Activated naive CD8-positive, alpha-beta T cell treated with anti-CD3 and anti-CD28 coated beads for 36 hours (primary cell): ENCODE data around the gene NT5C2. TPM values are rescaled to one million over a fixed set of nuclear protein-coding genes. Genes with fewer than 3 reads are reported as not detected.
"Not testable (repeated sequence)": the region's sequence is repeated elsewhere in the genome, so short reads cannot be mapped to it uniquely, and the experiment has no call there.

Experiments used
- DNase-seq: peaks from one replicate; pipeline ENCODE4 v3.0.0; 2021
- H3K27ac Mint-ChIP-seq: one replicate; pipeline ENCODE4 v1.8.0; 2022; ENCODE audit warnings: mild to moderate bottlenecking, moderate library complexity, mixed read lengths
- H3K27me3 Mint-ChIP-seq: one replicate; pipeline ENCODE4 v1.8.0; 2022; ENCODE audit warnings: mild to moderate bottlenecking, mixed read lengths
- H3K36me3 Mint-ChIP-seq: one replicate; pipeline ENCODE4 v1.8.0; 2021; ENCODE audit warnings: mild to moderate bottlenecking, mixed read lengths
- H3K4me1 Mint-ChIP-seq: one replicate; pipeline ENCODE4 v1.8.0; 2021; ENCODE audit warnings: mixed read lengths
- H3K4me3 Mint-ChIP-seq: one replicate; pipeline ENCODE4 v1.8.0; 2022; ENCODE audit warnings: mild to moderate bottlenecking, moderate library complexity, mixed read lengths
- H3K9me3 Mint-ChIP-seq: one replicate; pipeline ENCODE4 v1.8.0; 2022; ENCODE audit warnings: mixed read lengths
- total RNA-seq, 2 experiments: library from RNA; stranded (reverse); gene quantifications; one replicate each; pipeline ENCODE4 v1.2.3, GENCODE V29; 2021

Gene NT5C2
- total RNA-seq, result 10 to 100 TPM; 41.8 to 46.8 TPM

GRCh38 chr10:103193107-103193819 lies at the start of gene NT5C2:
NT5C2 (minus strand) TSS chr10:103193272; CDS start chr10:103174958, 18,314 bp downstream.
- H3K27ac Mint-ChIP-seq, result peak within 1 kb of the TSS; percentile 98
- DNase-seq, result peak; percentile 88
- H3K9me3 Mint-ChIP-seq, result no peaks in the 10 kb centered on the region
- H3K4me1 Mint-ChIP-seq, result peaks cover 43% of the 10 kb centered on the region
- H3K4me3 Mint-ChIP-seq, result peak within 1 kb of the TSS; percentile 99
- H3K36me3 Mint-ChIP-seq, result peaks cover 12% of the 10 kb centered on the region
- H3K27me3 Mint-ChIP-seq, result peaks cover 6% of the 10 kb centered on the region

DNA sequence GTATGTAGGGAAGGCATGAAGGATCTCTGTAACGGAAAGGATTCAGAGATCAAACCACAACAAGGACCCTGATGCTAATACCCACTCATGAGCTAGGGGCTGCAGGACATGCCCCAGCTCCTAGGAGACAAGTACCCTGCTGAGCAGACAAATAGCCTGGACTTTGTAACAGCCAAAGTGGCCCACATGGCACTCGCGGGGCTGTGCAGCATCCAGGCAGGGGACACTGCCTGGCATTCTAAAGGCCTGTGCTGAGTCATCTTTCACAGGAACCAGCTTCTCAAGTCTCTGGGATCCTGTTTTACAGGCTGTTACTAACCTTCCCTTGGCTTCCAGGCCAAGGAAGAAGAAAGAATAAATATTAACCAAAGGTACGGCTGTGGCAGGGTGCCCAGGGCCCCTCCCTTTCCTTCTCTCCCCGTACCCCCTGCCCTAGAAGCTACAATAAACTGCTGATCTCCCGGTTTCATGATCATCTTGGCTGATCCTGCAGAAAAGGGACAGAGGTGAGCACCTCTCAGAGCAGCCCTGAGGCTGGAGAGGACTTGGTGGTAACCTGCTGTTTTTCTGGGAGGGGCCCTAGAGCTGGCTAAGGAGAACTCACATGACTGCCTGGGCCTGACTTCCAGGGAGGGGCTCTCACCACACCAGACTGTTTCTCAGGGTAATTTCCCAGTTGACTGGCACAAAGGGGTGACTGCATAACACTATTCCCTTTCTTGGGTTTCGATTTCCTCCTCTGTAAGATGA lies 48.4 kb upstream of the NT5C2 start:
- no peaks in the 10 kb centered on the region for H3K36me3 Mint-ChIP-seq
- H3K9me3 Mint-ChIP-seq, result no peaks in the 10 kb centered on the region
- H3K27me3 Mint-ChIP-seq, result no peaks in the 10 kb centered on the region
- H3K4me1 Mint-ChIP-seq, result peaks cover 13% of the 10 kb centered on the region
- H3K4me3 Mint-ChIP-seq, result no peak overlapping the region
- H3K27ac Mint-ChIP-seq, result no peak overlapping the region
- peak; percentile 1 for DNase-seq

DNA sequence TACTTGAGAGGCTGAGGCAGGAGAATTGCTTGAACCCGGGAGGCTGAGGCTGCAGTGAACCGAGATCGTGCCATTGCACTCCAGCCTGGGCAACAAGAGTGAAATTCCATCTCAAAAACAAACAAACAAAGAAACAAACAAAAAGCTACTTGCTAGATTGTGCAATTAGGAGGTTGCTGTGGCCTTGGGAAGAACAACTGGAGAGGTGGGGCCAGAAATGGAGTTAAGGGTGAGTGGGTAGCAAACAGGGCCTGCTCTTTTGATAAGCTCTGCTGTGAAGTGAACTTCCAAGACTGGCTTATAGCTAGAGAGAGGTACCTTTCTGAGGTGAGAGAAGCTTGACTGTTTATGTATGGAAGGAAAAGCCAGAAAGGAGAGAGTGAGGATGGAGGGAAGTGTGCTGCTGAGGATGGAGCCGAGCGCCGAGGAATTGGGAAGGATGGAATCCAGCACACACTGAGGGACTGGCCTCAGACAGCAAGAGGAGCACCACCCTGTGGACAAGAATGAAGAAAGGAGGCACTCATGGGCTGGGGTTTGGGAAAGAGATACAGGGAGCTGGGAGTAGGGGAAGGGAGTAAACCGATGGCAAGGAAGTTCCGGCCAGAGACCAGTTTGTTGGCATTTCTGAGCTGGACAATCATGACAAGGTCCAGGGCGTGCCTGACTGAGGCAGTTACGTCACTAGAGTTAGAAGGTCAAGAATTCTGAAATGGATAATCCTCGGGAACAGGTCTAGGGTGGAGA lies 45.6 kb upstream of the NT5C2 start:
- no peak overlapping the region for H3K4me3 Mint-ChIP-seq
- no peaks in the 10 kb centered on the region for H3K27me3 Mint-ChIP-seq
- no peaks in the 10 kb centered on the region for H3K9me3 Mint-ChIP-seq
- H3K27ac Mint-ChIP-seq, result no peak overlapping the region
- H3K4me1 Mint-ChIP-seq, result peaks cover 8% of the 10 kb centered on the region
- DNase-seq, result no peak
- H3K36me3 Mint-ChIP-seq, result no peaks in the 10 kb centered on the region

DNA sequence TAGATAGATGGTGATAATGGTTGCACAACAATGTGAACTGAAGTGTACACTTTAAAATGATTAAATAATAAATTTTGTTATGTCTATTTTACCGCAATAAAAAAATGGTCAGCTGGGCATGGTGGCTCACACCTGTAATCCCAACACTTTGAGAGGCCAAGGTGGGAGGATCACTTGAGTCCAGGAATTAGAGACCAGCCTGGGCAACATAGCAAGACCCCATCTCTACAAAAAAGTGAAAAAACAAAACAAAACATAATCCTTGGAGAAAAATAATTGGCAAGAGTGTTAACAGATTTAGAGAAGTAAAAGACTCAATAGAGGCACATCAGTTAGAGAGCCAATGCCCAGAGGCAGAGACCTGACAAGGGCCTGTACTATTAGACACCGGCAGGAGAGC lies 42.7 kb upstream of the NT5C2 start:
- H3K4me3 Mint-ChIP-seq, result no peak overlapping the region
- no peaks in the 10 kb centered on the region for H3K9me3 Mint-ChIP-seq
- no peaks in the 10 kb centered on the region for H3K27me3 Mint-ChIP-seq
- peaks cover 3% of the 10 kb centered on the region for H3K4me1 Mint-ChIP-seq
- H3K27ac Mint-ChIP-seq, result no peak overlapping the region
- DNase-seq, result no peak
- no peaks in the 10 kb centered on the region for H3K36me3 Mint-ChIP-seq

DNA sequence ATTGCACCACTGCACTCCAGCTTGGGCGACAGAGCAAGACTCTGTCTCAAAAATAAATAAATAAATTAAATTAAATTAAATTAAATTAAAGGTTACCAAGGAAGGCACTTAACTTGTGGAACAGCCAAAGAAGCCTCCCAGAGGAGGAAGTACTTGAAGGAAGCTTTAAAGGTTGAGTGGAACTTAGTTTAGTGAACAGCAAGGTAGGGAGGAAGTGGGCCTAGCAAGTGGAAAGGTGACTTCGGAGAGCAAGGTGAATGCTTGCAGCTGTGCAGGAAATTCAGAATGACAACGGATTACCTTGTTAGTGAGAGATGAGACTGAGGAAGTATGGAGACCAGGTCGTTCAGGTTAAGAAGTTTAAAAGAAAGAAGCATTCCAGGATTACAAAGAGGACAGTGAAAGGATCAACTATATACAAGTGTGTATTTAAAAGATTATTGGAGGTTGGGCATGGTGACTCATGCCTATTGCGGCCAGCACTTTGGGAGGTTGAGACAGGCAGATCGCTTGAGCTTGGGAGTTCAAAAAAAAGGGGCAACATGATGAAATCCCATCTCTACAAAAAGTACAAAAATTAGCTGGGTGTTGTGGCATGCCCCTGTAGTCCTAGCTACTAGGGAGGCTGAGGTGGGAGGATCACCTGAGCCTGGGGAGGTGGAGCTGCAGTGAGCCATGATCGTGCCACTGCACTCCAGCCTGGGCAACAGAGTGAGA lies 39.9 kb upstream of the NT5C2 start:
- Mint-ChIP-seq H3K27ac (no peak overlapping the region), H3K36me3 (no peaks in the 10 kb centered on the region), H3K9me3 (no peaks in the 10 kb centered on the region), H3K4me3 (no peak overlapping the region), H3K27me3 (no peaks in the 10 kb centered on the region), H3K4me1 (no peaks in the 10 kb centered on the region)
- no peak for DNase-seq

DNA sequence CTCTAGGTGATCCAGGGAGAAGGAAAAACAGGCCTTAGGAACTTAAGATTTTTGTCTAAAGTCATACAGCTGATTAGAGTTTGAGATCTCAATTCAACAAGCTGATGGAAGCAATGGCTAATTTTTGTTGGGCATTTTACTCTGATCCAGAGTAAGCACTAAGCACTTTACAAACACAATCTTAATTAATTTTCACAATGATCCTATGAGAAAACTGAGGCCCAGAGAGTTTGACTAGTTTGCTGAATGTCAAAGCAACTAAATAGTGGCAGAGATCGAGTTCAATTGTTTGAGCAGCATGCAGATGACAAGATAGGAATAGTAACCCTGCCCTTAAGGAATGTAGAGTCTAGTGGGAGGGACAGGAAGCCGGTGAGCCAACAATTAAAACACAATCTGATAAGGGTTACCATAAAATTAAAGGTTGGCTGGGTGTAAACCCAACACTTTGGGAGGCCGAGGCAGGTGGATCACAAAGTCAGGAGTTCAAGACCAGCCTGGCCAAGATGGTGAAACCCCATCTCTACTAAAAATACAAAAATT lies 39.1 kb upstream of the NT5C2 start:
- no peaks in the 10 kb centered on the region for H3K9me3 Mint-ChIP-seq
- no peaks in the 10 kb centered on the region for H3K4me1 Mint-ChIP-seq
- no peak for DNase-seq
- H3K4me3 Mint-ChIP-seq, result no peak overlapping the region
- H3K27me3 Mint-ChIP-seq, result no peaks in the 10 kb centered on the region
- no peaks in the 10 kb centered on the region for H3K36me3 Mint-ChIP-seq
- H3K27ac Mint-ChIP-seq, result no peak overlapping the region

DNA sequence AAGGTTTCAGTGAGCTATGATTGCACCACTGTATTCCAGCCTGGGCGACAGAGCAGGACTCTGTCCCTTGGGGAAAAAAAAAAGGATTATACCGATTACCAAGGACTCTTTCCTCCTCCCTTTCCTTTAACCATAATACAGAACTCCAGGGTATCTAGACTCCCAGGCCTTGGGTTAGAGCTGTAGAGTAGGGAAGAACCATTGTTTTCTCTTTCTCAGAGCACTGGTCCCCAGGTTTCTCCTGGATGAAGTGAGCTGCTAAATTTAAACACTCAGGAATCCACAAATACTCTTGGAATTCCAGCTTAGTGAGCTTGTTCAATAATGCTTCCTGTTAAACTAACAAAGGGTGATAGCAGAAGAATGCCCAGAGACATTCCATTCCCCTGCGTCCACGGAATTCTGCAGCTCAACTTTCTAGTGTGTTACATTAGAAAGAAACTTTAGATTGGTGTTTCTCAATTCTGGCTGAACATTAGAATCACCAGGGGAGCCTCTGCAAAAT lies 38.0 kb upstream of the NT5C2 start:
- no peaks in the 10 kb centered on the region for H3K36me3 Mint-ChIP-seq
- DNase-seq, result no peak
- H3K4me1 Mint-ChIP-seq, result no peaks in the 10 kb centered on the region
- no peaks in the 10 kb centered on the region for H3K9me3 Mint-ChIP-seq
- H3K4me3 Mint-ChIP-seq, result no peak overlapping the region
- no peak overlapping the region for H3K27ac Mint-ChIP-seq
- H3K27me3 Mint-ChIP-seq, result no peaks in the 10 kb centered on the region

GRCh38 chr10:103227416-103227815 lies 34.3 kb upstream of the NT5C2 start:
- DNase-seq, result no peak
- H3K4me1 Mint-ChIP-seq, result no peaks in the 10 kb centered on the region
- no peak overlapping the region for H3K27ac Mint-ChIP-seq
- H3K36me3 Mint-ChIP-seq, result peaks cover 3% of the 10 kb centered on the region
- no peaks in the 10 kb centered on the region for H3K27me3 Mint-ChIP-seq
- no peak overlapping the region for H3K4me3 Mint-ChIP-seq
- peaks cover 14% of the 10 kb centered on the region for H3K9me3 Mint-ChIP-seq

GRCh38 chr10:103225939-103226338 lies 32.9 kb upstream of the NT5C2 start:
- Mint-ChIP-seq H3K9me3 (peaks cover 16% of the 10 kb centered on the region), H3K4me3 (no peak overlapping the region), H3K36me3 (peaks cover 5% of the 10 kb centered on the region), H3K27me3 (no peaks in the 10 kb centered on the region), H3K27ac (no peak overlapping the region), H3K4me1 (no peaks in the 10 kb centered on the region)
- DNase-seq, result no peak

- H3K27ac Mint-ChIP-seq, H3K4me3 Mint-ChIP-seq, DNase-seq, H3K27me3 Mint-ChIP-seq, H3K36me3 Mint-ChIP-seq, H3K4me1 Mint-ChIP-seq: not testable (repeated sequence)
- peaks cover 16% of the 10 kb centered on the region for H3K9me3 Mint-ChIP-seq
These were observed 31.6 kb upstream of the NT5C2 start for GRCh38 chr10:103224721-103225120.

GRCh38 chr10:103224133-103224532 lies 31.1 kb upstream of the NT5C2 start:
- no peak overlapping the region for H3K27ac Mint-ChIP-seq
- DNase-seq, result no peak
- peaks cover 16% of the 10 kb centered on the region for H3K9me3 Mint-ChIP-seq
- no peak overlapping the region for H3K4me3 Mint-ChIP-seq
- peaks cover 5% of the 10 kb centered on the region for H3K36me3 Mint-ChIP-seq
- H3K4me1 Mint-ChIP-seq, result no peaks in the 10 kb centered on the region
- no peaks in the 10 kb centered on the region for H3K27me3 Mint-ChIP-seq

DNA sequence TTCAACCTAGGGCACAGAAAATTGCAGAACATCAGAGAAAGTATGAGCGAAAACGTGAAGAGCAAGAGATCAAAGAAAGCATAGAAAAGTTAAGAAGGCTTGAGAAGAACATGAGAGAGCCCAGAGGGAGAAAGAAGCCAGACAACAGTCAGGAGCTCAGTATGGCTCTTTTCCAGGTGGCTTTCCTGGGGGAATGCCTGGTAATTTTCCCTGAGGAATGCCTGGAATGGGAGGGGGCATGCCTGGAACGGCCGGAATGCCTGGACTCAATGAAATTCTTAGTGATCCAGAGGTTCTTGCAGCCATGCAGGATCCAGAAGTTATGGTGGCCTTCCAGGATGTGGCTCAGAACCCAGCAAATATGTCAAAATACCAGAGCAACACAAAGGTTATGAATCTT lies 23.3 kb upstream of the NT5C2 start:
- H3K36me3 Mint-ChIP-seq, H3K9me3 Mint-ChIP-seq, H3K27me3 Mint-ChIP-seq, H3K4me1 Mint-ChIP-seq, H3K4me3 Mint-ChIP-seq, DNase-seq, H3K27ac Mint-ChIP-seq: not testable (repeated sequence)

- Mint-ChIP-seq H3K27me3 (no peaks in the 10 kb centered on the region), H3K27ac (no peak overlapping the region), H3K9me3 (peaks cover 10% of the 10 kb centered on the region), H3K4me3 (no peak overlapping the region), H3K4me1 (peaks cover 2% of the 10 kb centered on the region), H3K36me3 (no peaks in the 10 kb centered on the region)
- DNase-seq, result no peak
These were observed 22.5 kb upstream of the NT5C2 start for GRCh38 chr10:103215601-103216000.

DNA sequence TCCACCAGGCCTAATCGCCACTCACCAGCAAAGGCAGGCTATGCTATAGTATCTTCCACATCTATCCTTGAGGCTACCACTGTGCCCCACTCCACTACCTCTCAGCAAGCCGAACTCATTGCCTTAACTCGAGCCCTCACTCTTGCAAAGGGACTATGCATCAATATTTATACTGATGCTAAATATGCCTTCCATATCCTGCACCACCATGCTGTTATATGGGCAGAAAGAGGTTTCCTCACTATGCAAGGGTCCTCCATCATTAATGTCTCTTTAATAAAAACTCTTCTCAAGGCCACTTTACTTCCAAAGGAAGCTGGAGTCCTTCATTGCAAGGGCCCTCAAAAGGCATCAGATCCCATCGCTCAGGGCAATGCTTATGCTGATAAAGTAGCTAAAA lies 17.2 kb upstream of the NT5C2 start:
- H3K36me3 Mint-ChIP-seq, H3K4me3 Mint-ChIP-seq, H3K4me1 Mint-ChIP-seq, H3K27me3 Mint-ChIP-seq, H3K27ac Mint-ChIP-seq, DNase-seq: not testable (repeated sequence)
- H3K9me3 Mint-ChIP-seq, result peaks cover 15% of the 10 kb centered on the region
